Vagina (tissue), 2 donors: ENCODE data around the gene CIDEA. TPM values are rescaled to one million over a fixed set of nuclear protein-coding genes. Genes with fewer than 3 reads are reported as not detected.

Source experiments
- DNase-seq, 2 donors: peaks; one replicate each; pipeline ENCODE4 v3.0.0-alpha.2; 2017; ENCODE audit errors: extremely low spot score in 2 of 2
- H3K27ac ChIP-seq: fragments of 200-600 bp; sonication (generic); one replicate; pipeline ENCODE4 v1.5.1; 2019
- H3K27me3 ChIP-seq: fragments of 200-600 bp; sonication (generic); one replicate; pipeline ENCODE4 v1.5.1; 2019
- H3K36me3 ChIP-seq, 2 donors: fragments of 200-600 bp; sonication (generic); one replicate each; pipeline ENCODE4 v1.5.1; 2017 to 2019
- H3K4me1 ChIP-seq: fragments of 200-600 bp; sonication (generic); one replicate; pipeline ENCODE4 v1.5.1; 2019
- H3K4me3 ChIP-seq, 2 donors: fragments of 200-600 bp; sonication (generic); 1 replicate in 1 of 2; 2 replicates in 1 of 2; pipeline ENCODE4 v1.5.1; 2016 to 2019
- H3K9me3 ChIP-seq: fragments of 200-600 bp; sonication (generic); one replicate; pipeline ENCODE4 v1.5.1; 2019
- POLR2A ChIP-seq, 2 donors: fragments of 450-650 bp; IDR thresholded peaks; one replicate each; pipeline ENCODE4 v1.6.1; 2017; ENCODE audit warnings: antibody characterized with exemption in 2 of 2, mild to moderate bottlenecking in 2 of 2, moderate library complexity in 2 of 2
- POLR2AphosphoS5 ChIP-seq, 2 donors: sonication (generic); formaldehyde crosslinking; IDR thresholded peaks; one replicate each; pipeline ENCODE4 v1.9.0; 2017; ENCODE audit warnings: antibody characterized with exemption in 2 of 2, mild to moderate bottlenecking in 2 of 2, low read depth in 1 of 2; ENCODE audit not compliant: insufficient read depth in 1 of 2
- intact Hi-C: fragments of 100-400 bp; cut with DNase I; formaldehyde crosslinking; loops from one replicate; pipeline ENCODE4 v1.15.1; 2023
- total RNA-seq: library from RNA; depleted of rRNA; stranded (reverse); fragments of >200 nt; gene quantifications from one replicate; pipeline ENCODE4 v1.2.3, GENCODE V29; 2016
- TF ChIP-seq, protein P1 (sequence below), 3 experiments: fragments of 450-650 bp in 2 of 3; fragments of 200-600 bp in 1 of 3; sonication (generic) in 1 of 3; IDR thresholded peaks; one replicate each; pipeline ENCODE4 v1.5.1; 2017 to 2019; ENCODE audit warnings: antibody characterized with exemption in 3 of 3, mild to moderate bottlenecking in 2 of 3, moderate library complexity in 2 of 3

Gene CIDEA
- total RNA-seq, 1 donor from 2014 or later: 2.7 TPM

DNA sequence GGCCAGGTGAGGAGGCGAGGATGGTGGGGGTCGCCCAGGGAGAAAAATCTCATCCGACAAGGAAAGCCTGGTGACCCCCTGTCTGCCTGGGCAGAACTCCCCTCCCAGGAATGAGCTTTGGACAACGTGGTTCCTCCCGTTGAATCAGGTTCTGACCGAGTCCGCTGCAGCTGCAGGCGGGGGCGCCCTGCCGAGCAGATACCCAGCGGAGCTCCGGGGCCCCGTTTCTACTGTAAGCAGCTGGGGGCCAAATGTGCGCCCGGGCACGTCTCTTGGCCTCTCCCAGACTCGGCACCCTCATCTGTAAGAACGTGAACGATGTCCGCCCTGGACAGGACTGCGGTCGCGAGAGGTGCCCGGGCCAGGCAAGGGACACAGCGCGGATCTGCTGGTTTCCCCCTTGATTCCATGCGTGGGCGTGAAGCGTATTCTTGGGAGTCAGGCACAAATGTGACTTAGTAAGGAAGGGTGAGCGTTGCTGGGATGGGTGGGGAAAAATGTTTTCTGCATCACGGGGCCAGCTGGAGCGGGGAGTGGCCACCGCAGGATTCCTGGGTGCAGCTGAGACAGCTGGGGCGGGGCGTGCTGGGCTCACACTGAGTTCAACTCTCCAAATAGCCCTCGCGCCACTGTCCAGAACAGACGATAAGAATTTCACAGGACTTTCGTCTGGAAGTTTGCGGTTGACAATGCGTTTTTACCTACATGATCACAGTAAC lies 33.7 kb downstream of the CIDEA start:
- Histone ChIP-seq H3K4me3 (peak overlapping the region; percentile 46 to 53), H3K9me3 (no peaks in the 10 kb centered on the region), H3K4me1 (peaks cover 21% of the 10 kb centered on the region), H3K27me3 (no peaks in the 10 kb centered on the region), H3K36me3 (no peaks in the 10 kb centered on the region), H3K27ac (peak overlapping the region; percentile 75)
- TF ChIP-seq POLR2A (IDR thresholded peaks at IDR 0.05) (peak in 1 of 2 donors; percentile 34), POLR2AphosphoS5 (IDR thresholded peaks at IDR 0.05; ENCODE audit: insufficient read depth in 1 of 2, low read depth in 1 of 2) (peak; percentile 53 to 90)
- TF ChIP-seq, protein P1, sequence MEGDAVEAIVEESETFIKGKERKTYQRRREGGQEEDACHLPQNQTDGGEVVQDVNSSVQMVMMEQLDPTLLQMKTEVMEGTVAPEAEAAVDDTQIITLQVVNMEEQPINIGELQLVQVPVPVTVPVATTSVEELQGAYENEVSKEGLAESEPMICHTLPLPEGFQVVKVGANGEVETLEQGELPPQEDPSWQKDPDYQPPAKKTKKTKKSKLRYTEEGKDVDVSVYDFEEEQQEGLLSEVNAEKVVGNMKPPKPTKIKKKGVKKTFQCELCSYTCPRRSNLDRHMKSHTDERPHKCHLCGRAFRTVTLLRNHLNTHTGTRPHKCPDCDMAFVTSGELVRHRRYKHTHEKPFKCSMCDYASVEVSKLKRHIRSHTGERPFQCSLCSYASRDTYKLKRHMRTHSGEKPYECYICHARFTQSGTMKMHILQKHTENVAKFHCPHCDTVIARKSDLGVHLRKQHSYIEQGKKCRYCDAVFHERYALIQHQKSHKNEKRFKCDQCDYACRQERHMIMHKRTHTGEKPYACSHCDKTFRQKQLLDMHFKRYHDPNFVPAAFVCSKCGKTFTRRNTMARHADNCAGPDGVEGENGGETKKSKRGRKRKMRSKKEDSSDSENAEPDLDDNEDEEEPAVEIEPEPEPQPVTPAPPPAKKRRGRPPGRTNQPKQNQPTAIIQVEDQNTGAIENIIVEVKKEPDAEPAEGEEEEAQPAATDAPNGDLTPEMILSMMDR (IDR thresholded peaks at IDR 0.05): no peak
- DNase-seq: no peak
- intact Hi-C loops: no loop called here

- peaks cover 21% of the 10 kb centered on the region for H3K4me1 ChIP-seq
- H3K27ac ChIP-seq: peak overlapping the region; percentile 75
- H3K4me3 ChIP-seq: peak overlapping the region; percentile 46 to 53
- DNase-seq: no peak
- TF ChIP-seq POLR2A (IDR thresholded peaks at IDR 0.05) (no peak), POLR2AphosphoS5 (IDR thresholded peaks at IDR 0.05; ENCODE audit: insufficient read depth in 1 of 2, low read depth in 1 of 2) (no peak)
- TF ChIP-seq, protein P1 (IDR thresholded peaks at IDR 0.05): no peak
- H3K36me3 ChIP-seq: no peaks in the 10 kb centered on the region
- no peaks in the 10 kb centered on the region for H3K27me3 ChIP-seq
- no peaks in the 10 kb centered on the region for H3K9me3 ChIP-seq
- intact Hi-C loops: no loop called here
These were observed 34.2 kb downstream of the CIDEA start for GRCh38 chr18:12288403-12288755.

- no peaks in the 10 kb centered on the region for H3K36me3 ChIP-seq
- H3K27me3 ChIP-seq: no peaks in the 10 kb centered on the region
- H3K27ac ChIP-seq: no peak overlapping the region
- H3K9me3 ChIP-seq: no peaks in the 10 kb centered on the region
- intact Hi-C loops: no loop called here
- TF ChIP-seq POLR2AphosphoS5 (IDR thresholded peaks at IDR 0.05; ENCODE audit: insufficient read depth in 1 of 2, low read depth in 1 of 2) (no peak), POLR2A (IDR thresholded peaks at IDR 0.05) (no peak)
- peak in 1 of 2 donors; percentile 91 for DNase-seq
- H3K4me1 ChIP-seq: peaks cover 21% of the 10 kb centered on the region
- no peak overlapping the region for H3K4me3 ChIP-seq
These were observed 35.9 kb downstream of the CIDEA start for GRCh38 chr18:12290086-12290485.

- DNase-seq: no peak
- TF ChIP-seq POLR2AphosphoS5 (IDR thresholded peaks at IDR 0.05; ENCODE audit: insufficient read depth in 1 of 2, low read depth in 1 of 2) (no peak), POLR2A (IDR thresholded peaks at IDR 0.05) (no peak)
- TF ChIP-seq, protein P1 (IDR thresholded peaks at IDR 0.05): no peak
- Histone ChIP-seq H3K27ac (no peak overlapping the region), H3K4me1 (peaks cover 21% of the 10 kb centered on the region), H3K9me3 (no peaks in the 10 kb centered on the region), H3K27me3 (no peaks in the 10 kb centered on the region), H3K4me3 (no peak overlapping the region), H3K36me3 (no peaks in the 10 kb centered on the region)
- intact Hi-C loops: no loop called here
These were observed 37.0 kb downstream of the CIDEA start for GRCh38 chr18:12291161-12291560.

DNA sequence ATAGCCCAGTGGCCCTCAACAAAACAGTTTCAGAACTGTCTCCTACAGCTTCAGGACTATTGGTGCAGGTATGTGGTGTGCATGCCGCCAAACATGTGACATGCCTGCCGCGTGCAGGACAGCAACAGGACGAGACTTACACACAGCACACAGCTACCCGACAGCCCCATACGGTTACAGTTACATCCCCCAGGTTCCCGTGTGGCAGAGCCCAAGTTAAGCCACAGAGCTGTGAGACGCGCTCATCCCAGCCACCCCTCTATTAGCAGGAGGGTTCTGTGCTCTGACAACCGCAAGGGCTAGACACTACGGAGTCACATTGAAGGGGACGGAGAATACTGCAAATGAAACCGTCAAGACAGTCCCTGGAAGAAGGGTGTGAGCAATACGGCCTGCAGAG lies 37.5 kb downstream of the CIDEA start:
- DNase-seq: no peak
- Histone ChIP-seq H3K27me3 (no peaks in the 10 kb centered on the region), H3K4me3 (no peak overlapping the region), H3K36me3 (no peaks in the 10 kb centered on the region), H3K4me1 (peaks cover 21% of the 10 kb centered on the region), H3K9me3 (no peaks in the 10 kb centered on the region), H3K27ac (no peak overlapping the region)
- TF ChIP-seq, protein P1 (IDR thresholded peaks at IDR 0.05): no peak
- TF ChIP-seq POLR2AphosphoS5 (IDR thresholded peaks at IDR 0.05; ENCODE audit: insufficient read depth in 1 of 2, low read depth in 1 of 2): no peak
- TF ChIP-seq POLR2A (IDR thresholded peaks at IDR 0.05): no peak
- intact Hi-C loops: no loop called here
